ENCODE results near the gene MINDY4. TPM values are rescaled to one million over a fixed set of nuclear protein-coding genes. Genes with fewer than 3 reads are reported as not detected.
"Not testable (repeated sequence)": the region's sequence is repeated elsewhere in the genome, so short reads cannot be mapped to it uniquely, and the experiment has no call there.

MINDY4 gene
- total RNA-seq, 1 donor from 2014 or later: 6.7 TPM

DNA sequence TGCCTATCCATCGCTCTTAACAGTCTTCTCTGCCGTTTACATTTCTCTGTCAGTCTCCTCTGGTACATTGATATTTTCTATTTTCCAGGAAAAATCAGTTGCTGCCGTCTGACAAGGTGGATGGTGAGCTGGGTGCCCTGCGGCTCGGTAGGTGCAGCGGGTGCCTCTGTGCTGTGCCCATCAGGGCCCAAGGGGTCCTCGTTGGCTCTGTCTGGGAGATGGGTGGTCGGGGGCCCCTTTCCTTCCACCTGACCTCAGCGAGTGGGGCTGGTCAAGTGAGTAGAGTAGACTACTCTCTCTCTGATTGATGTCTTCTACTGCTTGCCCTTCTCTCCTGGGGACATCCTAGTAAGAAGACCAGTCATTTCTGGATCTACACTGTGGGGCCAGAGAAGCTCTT is 57.4 kb downstream of the MINDY4 start:
- DNase-seq (ENCODE audit: extremely low read depth, low read depth, low spot score): no peak

DNA sequence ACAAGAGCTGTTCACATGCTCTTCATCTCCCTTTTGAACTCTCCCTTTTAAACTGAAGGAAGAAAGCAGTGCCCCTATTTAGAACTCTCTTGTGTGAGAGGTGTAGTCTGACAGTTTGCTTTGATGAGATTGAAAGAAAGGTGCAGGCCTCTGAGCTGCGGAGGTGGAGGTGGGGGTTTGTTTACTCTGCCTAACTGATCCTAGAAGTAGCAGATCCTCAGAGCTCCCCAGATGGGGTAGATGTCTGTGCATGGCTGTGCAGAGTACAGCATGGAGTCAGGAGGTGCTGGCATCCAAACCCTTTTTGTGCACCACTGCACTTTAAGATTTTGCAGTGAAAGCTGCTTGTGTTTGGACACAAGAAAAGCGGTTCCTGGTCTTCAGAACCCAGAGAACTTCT is 58.3 kb downstream of the MINDY4 start:
- DNase-seq (ENCODE audit: extremely low read depth, low read depth, low spot score): no peak

- no peak for DNase-seq (ENCODE audit: extremely low read depth, low read depth, low spot score)
Measured at GRCh38 chr7:30831227-30831626, 60.0 kb downstream of the MINDY4 start.

DNA sequence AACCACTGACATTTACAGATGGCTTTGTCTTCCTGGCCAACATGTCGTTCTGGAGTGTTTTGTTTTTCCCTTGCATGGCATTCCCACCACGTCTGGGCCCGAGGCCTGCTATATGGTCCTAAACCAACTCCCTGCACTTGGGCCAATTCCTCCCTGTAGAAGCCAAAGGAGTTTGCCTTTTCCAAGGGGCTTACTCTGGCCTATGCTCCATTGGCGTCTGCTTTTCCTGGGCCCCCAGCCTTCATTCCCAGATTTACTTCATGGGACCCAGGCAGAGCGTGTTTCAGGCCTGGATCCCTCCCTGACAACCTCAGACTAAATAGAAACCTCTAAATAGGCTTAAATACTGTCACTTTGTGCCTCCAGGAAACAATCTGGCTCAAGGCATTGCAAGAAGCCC is 60.7 kb downstream of the MINDY4 start:
- no peak for DNase-seq (ENCODE audit: extremely low read depth, low read depth, low spot score)

DNA sequence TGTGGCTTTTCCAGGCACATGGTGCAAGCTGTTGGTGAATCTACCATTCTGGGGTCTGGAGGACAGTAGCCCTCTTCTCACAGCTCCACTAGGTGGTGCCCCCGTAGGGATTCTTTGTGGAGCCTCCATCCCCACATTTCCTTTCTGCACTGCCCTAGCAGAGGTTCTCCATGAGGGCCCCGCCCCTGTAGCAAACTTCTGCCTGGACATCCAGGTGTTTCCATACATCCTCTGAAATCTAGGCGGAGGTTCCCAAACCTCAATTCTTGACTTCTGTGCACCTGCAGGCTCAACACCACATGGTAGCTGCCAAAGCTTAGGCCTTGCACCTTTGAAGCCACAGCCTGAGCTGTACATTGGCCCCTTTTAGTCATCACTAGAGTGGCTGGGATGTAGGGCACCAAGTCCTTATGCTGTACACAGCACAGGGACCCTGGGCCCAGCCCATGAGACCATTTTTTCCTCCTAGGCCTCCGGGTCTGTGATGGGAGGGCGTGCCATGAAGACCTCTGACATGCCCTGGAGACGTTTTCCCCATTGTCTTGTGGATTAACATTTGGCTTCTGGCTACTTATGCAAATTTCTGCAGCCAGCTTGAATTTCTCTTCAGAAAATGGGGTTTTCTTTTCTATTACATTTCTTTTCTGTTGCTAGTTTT is 62.9 kb downstream of the MINDY4 start:
- not testable (repeated sequence) for DNase-seq (ENCODE audit: extremely low read depth, low read depth, low spot score)

DNA sequence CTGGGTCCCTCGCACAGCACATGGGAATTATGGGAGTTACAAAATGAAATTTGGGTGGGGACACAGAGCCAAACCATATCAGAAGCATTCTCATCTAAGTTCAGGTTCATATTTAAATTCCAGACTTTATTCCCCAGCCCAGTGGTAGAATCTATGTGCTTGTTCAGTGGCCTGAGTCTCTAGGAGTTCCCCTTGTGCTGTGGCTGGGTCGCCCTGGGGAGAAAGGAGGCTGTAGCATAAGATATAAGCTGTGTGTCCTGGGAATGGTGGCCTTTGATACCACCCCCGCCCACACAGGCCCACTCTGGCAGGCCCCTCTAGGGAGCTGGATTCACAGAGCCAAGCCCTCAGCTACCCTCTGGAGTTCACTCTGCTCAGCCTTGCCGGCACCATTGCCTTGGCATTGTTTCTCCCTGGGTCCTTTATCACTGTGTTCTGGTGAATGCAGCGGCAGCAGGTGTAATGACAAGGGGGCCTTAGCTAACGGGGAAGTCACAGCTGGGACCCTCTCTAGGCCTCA is 64.2 kb downstream of the MINDY4 start:
- no peak for DNase-seq (ENCODE audit: extremely low read depth, low read depth, low spot score)

GRCh38 chr7:30836991-30837390 is 65.8 kb downstream of the MINDY4 start:
- no peak for DNase-seq (ENCODE audit: extremely low read depth, low read depth, low spot score)

- DNase-seq (ENCODE audit: extremely low read depth, low read depth, low spot score): no peak
Measured at GRCh38 chr7:30837581-30837980, 66.4 kb downstream of the MINDY4 start.

DNA sequence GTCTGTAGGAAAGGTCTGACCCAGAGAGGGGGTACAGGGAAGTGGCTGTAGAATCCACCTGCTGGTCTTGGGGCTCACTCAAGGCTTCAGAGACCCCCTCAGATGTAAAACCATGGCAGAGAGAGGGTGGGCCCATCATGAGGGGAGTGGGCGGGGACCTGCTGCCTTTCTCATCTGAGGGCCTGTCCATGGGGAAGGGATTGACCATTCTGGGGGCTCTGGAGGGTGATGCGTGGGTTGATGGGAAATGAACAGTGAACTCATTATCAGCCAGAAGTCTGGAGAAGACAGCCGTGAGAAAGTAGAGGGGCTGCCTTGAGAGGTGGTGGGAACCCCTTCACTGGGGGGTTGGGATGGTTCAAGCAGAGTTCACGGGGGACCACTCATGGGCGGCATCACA is 66.8 kb downstream of the MINDY4 start:
- DNase-seq (ENCODE audit: extremely low read depth, low read depth, low spot score): no peak

- no peak for DNase-seq (ENCODE audit: extremely low read depth, low read depth, low spot score)
Measured at GRCh38 chr7:30840141-30841024, 69.2 kb downstream of the MINDY4 start.

DNA sequence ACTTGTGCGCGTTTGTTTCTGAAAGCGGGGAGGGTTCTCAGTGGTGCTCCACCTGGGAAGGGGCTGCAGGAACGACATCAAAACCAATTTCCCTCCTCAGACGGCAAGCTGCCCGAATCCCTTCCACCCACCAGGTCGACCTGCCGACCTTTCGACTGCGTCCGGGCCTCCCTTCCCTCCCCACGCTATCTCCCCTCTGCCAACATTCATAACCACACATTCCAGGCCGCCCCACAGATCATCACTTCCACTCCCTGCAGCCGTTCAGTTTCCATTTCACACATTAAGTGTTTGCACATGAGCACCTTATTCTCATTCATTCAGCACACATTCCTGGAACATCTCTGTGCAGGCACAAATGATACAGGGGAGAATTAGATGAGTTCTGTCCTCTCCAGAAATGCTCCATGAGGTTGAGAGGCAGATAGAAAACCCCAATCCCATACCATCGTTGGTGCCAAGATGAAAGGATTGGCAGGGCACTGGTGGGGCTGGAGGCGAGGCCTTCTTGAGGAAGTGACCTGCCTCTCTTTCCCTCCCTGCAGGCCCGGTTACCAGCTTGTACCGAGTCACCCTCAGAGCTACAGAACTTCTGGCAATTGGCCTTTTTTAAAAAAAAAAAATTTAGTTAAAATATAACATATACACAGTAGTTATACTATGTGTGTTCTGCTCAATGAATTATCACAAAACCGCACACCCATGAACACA is 70.0 kb downstream of the MINDY4 start:
- no peak for DNase-seq (ENCODE audit: extremely low read depth, low read depth, low spot score)

DNA sequence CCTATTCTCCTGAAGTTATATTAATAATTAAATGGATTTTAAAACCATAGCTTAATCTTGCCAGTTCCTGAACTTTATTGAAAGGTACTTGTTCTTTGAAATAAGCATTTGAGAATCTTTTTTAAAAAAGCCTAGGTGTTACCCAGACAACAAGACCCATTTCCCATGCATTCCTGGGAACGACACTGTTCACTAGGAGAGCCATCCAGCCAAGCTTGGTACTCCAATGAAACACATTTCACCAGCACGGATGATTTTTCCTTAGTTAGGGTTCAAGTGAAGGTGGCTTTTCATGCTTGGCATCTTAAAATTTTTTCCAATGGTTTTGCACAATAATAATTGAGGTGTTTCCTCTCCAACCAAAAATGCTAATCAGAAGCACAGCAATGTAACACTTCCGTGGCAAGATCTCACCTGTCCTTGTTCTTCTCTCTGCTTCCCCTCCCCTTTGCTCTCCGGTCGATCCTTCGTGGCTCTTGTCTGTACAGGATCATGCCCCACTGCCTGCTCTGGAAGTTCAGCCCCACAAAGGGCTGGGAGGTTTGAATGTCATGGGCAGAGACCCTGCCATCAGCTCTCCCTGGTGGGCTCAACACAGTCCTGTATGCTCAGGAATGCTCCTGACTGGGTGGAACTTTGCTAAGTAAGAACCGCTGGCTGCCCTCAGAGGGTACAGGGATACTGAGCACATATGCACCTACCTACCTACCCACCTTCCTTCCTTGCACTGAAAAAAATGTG is 70.8 kb downstream of the MINDY4 start:
- DNase-seq (ENCODE audit: extremely low read depth, low read depth, low spot score): no peak

GRCh38 chr7:30842542-30843451 is 71.6 kb downstream of the MINDY4 start:
- no peak for DNase-seq (ENCODE audit: extremely low read depth, low read depth, low spot score)

DNA sequence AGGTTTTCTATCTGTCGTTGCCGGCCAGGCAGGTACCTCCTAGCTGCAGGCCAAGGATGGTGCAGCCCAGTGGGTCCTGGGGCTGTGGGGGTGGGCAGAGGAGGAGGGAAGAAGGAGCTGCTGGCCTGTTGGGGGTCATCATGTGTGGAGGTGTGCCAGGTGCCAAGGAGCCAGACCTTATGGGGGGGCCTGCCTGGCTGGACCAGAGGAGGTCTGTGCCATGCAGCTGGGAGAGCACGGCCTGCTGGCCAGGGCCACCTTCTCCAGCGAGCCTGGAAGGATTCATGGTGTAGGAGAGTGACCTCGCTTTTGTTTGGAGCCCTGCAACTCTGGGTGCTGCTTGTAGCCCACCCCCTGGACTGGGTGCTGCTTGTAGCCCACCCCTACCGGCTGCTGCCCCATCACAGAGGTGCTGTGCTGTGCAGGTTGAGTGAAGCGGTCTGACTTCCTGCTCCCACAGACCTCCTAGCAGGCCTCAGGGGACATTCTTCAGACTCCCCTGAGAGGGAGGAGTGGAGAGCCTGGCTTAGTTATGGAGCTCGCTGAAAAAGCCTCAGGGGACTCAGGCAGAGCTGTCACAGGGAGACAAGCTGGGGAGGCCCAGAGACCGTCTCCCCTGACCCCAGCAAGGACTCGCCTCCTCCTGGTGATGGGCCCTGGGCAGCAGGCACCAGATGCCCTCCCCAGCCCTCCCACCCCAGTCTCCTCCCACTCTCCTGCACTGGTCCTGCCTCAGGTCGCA is 72.7 kb downstream of the MINDY4 start:
- no peak for DNase-seq (ENCODE audit: extremely low read depth, low read depth, low spot score)

DNA sequence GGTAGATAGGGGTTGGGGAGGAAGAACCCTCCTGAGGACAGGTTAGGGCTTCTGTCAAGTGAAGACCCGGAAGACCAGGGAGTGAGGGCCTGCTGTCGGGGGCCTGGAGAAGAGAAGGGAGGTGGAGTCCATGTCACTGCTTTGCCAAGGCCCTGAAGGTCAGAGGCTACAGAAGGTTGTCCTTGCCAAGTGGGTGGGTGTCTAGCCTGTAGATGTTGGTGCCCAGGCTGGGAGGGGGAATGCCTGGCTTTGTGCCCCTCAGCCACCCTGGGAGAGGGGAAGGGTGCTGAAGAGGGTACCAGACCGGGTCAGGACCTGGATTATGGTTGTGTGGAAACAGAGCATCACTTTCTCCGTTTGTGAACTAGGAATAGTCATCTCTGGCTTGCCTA is 73.3 kb downstream of the MINDY4 start:
- DNase-seq (ENCODE audit: extremely low read depth, low read depth, low spot score): no peak

DNA sequence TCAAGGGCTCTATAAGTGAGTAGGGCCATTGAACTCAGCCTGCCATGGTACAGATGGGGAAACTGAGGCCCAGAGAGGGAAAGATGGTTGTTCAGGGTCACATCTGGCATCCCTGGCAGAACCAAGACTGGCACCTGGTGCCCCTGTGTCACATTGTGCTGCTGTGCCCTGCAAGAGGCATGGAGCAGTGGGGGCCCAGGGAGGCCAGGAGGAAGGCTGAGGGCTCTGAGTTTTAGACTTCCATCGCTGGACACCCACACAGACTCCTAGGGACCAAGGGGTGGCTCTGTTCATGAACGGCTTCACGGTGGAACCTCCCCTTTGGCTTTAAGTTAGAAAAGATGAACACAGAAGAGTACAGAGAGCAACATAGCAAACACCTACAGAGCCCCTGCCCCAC is 73.7 kb downstream of the MINDY4 start:
- DNase-seq (ENCODE audit: extremely low read depth, low read depth, low spot score): no peak

DNA sequence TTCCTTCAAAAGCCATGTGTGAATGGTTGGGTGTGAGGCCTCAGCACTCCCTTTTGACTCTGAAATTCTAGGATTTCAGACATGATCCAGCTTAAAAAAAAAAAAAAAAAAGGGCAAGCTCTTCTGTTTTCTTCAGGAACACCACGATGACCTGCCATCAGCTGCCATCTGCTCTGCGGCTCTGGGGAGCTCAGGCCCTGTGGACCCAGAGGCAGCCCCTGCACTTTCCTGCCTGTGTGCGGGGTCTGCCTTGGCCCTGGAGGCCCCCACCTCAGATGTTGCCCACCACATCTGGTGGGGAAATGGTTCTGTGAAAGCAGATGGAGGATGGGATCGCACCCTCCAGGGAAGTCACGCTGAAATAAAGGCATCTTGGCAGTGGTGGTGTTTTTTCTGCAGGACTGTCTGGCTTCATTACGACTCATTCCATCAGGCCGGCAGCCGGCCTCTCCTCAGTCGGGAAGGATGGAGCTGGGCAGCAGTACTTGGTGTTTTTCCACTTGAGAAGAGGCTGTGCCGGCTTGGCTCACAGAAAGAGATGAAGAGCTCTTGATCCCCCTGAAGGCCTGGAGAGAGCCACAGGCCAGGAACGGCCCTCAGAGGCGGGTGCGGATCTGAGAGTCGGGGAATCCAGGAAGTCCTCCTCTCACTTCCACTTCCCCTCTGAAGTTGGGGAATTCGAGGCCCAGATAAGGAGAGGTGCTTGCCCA is 74.4 kb downstream of the MINDY4 start:
- no peak for DNase-seq (ENCODE audit: extremely low read depth, low read depth, low spot score)

- DNase-seq (ENCODE audit: extremely low read depth, low read depth, low spot score): no peak
Measured at GRCh38 chr7:30846378-30846777, 75.2 kb downstream of the MINDY4 start.

Measured in glomerular endothelial cell (primary cell).